Measurements from ENCODE around the gene CAPNS1.

Gene CAPNS1

GRCh38 chr19:36139473-36140303 lies at the start of gene CAPNS1:
Gene CAPNS1, plus strand, starts transcription at chr19:36140066. Its CDS starts 946 bp downstream, at chr19:36141012.
- Histone ChIP-seq H2AFZ (ENCODE audit: low read depth) (peak within 1 kb of the TSS; percentile 82), H3K27me3 (ENCODE audit: insufficient read depth, low read depth) (no peaks in the 10 kb centered on the region), H3K4me1 (ENCODE audit: low read depth, poor library complexity, severe bottlenecking) (peaks cover 42% of the 10 kb centered on the region)

GRCh38 chr19:36090910-36091695 lies 48.8 kb upstream of the CAPNS1 start:
- Histone ChIP-seq H3K36me3 (ENCODE audit: insufficient read depth) (peaks cover 3% of the 10 kb centered on the region; the same call in 1 of the 2 replicates), H3K4me2 (no peak overlapping the region), H3K27me3 (ENCODE audit: insufficient read depth, low read depth) (no peaks in the 10 kb centered on the region), H4K20me1 (ENCODE audit: insufficient read depth) (no peaks in the 10 kb centered on the region), H3K4me3 (IDR thresholded peaks at IDR 0.05; ENCODE audit: insufficient read depth, low read depth, low read length) (no peak overlapping the region), H2AFZ (ENCODE audit: low read depth) (no peak overlapping the region), H3K79me2 (ENCODE audit: insufficient read depth, low read depth) (no peaks in the 10 kb centered on the region), H3K4me1 (ENCODE audit: low read depth, poor library complexity, severe bottlenecking) (no peaks in the 10 kb centered on the region), H3K27ac (no peak overlapping the region), H3K9ac (no peak overlapping the region)
- no peak for TF ChIP-seq CTCF (conservative IDR thresholded peaks at IDR 0.05; ENCODE audit: low read depth, low read length)

More at GRCh38 chr19:36139473-36140303, at the start of gene CAPNS1:
- H3K36me3 ChIP-seq (ENCODE audit: insufficient read depth): peaks cover 4% of the 10 kb centered on the region; the same call in 1 of the 2 replicates
- peaks cover 18% of the 10 kb centered on the region; the same call in 1 of the 2 replicates for H3K79me2 ChIP-seq (ENCODE audit: insufficient read depth, low read depth)
- peak within 1 kb of the TSS; percentile 88 for H3K27ac ChIP-seq
- peak within 1 kb of the TSS; percentile 91 for H3K9ac ChIP-seq
- no peaks in the 10 kb centered on the region for H4K20me1 ChIP-seq (ENCODE audit: insufficient read depth)
- TF ChIP-seq CTCF (conservative IDR thresholded peaks at IDR 0.05; ENCODE audit: low read depth, low read length): 0 out of 2 replicates have a peak, but pooled peaks have one; percentile 38
- H3K4me2 ChIP-seq: peak within 1 kb of the TSS; percentile 93
- H3K4me3 ChIP-seq (IDR thresholded peaks at IDR 0.05; ENCODE audit: insufficient read depth, low read depth, low read length): no peak within 1 kb of the TSS

GRCh38 chr19:36092566-36092965 lies 47.3 kb upstream of the CAPNS1 start:
- H3K27ac ChIP-seq: no peak overlapping the region
- no peaks in the 10 kb centered on the region for H3K27me3 ChIP-seq (ENCODE audit: insufficient read depth, low read depth)
- H3K9ac ChIP-seq: no peak overlapping the region
- TF ChIP-seq CTCF (conservative IDR thresholded peaks at IDR 0.05; ENCODE audit: low read depth, low read length): no peak
- H2AFZ ChIP-seq (ENCODE audit: low read depth): no peak overlapping the region
- no peak overlapping the region for H3K4me2 ChIP-seq
- H3K4me1 ChIP-seq (ENCODE audit: low read depth, poor library complexity, severe bottlenecking): no peaks in the 10 kb centered on the region
- peaks cover 3% of the 10 kb centered on the region; the same call in 1 of the 2 replicates for H3K36me3 ChIP-seq (ENCODE audit: insufficient read depth)
- no peaks in the 10 kb centered on the region for H3K79me2 ChIP-seq (ENCODE audit: insufficient read depth, low read depth)
- no peak overlapping the region for H3K4me3 ChIP-seq (IDR thresholded peaks at IDR 0.05; ENCODE audit: insufficient read depth, low read depth, low read length)
- no peaks in the 10 kb centered on the region for H4K20me1 ChIP-seq (ENCODE audit: insufficient read depth)

GRCh38 chr19:36093146-36093662 lies 46.7 kb upstream of the CAPNS1 start:
- H3K9ac ChIP-seq: no peak overlapping the region
- H3K4me3 ChIP-seq (IDR thresholded peaks at IDR 0.05; ENCODE audit: insufficient read depth, low read depth, low read length): no peak overlapping the region
- H3K79me2 ChIP-seq (ENCODE audit: insufficient read depth, low read depth): no peaks in the 10 kb centered on the region
- no peaks in the 10 kb centered on the region for H3K27me3 ChIP-seq (ENCODE audit: insufficient read depth, low read depth)
- no peak for TF ChIP-seq CTCF (conservative IDR thresholded peaks at IDR 0.05; ENCODE audit: low read depth, low read length)
- H3K4me1 ChIP-seq (ENCODE audit: low read depth, poor library complexity, severe bottlenecking): no peaks in the 10 kb centered on the region
- H4K20me1 ChIP-seq (ENCODE audit: insufficient read depth): no peaks in the 10 kb centered on the region
- H2AFZ ChIP-seq (ENCODE audit: low read depth): no peak overlapping the region
- peaks cover 3% of the 10 kb centered on the region; the same call in 1 of the 2 replicates for H3K36me3 ChIP-seq (ENCODE audit: insufficient read depth)
- no peak overlapping the region for H3K4me2 ChIP-seq
- H3K27ac ChIP-seq: no peak overlapping the region

Data from KMS-11 (cell line).